WTC11 (cell line): ENCODE results near the gene GABBR2. TPM values are rescaled to one million over a fixed set of nuclear protein-coding genes. Genes with fewer than 3 reads are reported as not detected.

Experiments used
- ATAC-seq: fragments of 200-7000 bp; cut with Tn5 transposase; 2 replicates; pipeline ENCODE4 v1.10.0; 2021; ENCODE audit warnings: mild to moderate bottlenecking, moderate library complexity
- CTCF ChIA-PET: fragments of 300-600 bp; sonication (Branson Sonifier 250); formaldehyde crosslinking; loops from one replicate; lab custom pipeline; 2021; ENCODE audit warnings: antibody characterized with exemption; lab: Charles Lee
- POLR2A ChIA-PET: fragments of 350-600 bp; sonication (Branson Sonifier 250); formaldehyde crosslinking; loops from one replicate; lab custom pipeline; 2021; ENCODE audit warnings: antibody characterized with exemption; lab: Charles Lee
- DNase-seq: peaks from one replicate; pipeline ENCODE4 v3.0.0; 2021; ENCODE audit warnings: low spot score
- H3K27ac Mint-ChIP-seq: 2 replicates; pipeline ENCODE4 v1.8.0; 2021; ENCODE audit warnings: mixed read lengths
- H3K27me3 Mint-ChIP-seq: 2 replicates; pipeline ENCODE4 v1.8.0; 2021; ENCODE audit warnings: low read depth, mild to moderate bottlenecking, moderate library complexity, mixed read lengths
- H3K36me3 Mint-ChIP-seq: 2 replicates; pipeline ENCODE4 v1.8.0; 2021; ENCODE audit warnings: mixed read lengths
- H3K4me1 Mint-ChIP-seq: 2 replicates; pipeline ENCODE4 v1.8.0; 2022; ENCODE audit warnings: mixed read lengths
- H3K4me3 Mint-ChIP-seq: 2 replicates; pipeline ENCODE4 v1.8.0; 2021; ENCODE audit warnings: mild to moderate bottlenecking, moderate library complexity, mixed read lengths
- H3K9me3 Mint-ChIP-seq: 2 replicates; pipeline ENCODE4 v1.8.0; 2021; ENCODE audit warnings: mixed read lengths
- GABPB1 ChIP-seq: sonication (generic); formaldehyde crosslinking; IDR thresholded peaks from 2 replicates; pipeline ENCODE4 v1.8.1; 2023; ENCODE audit warnings: mild to moderate bottlenecking, missing genetic modification reagents
- GRHL2 ChIP-seq: fragments of 250-450 bp; sonication (Bioruptor Pico); IDR thresholded peaks from 2 replicates; pipeline ENCODE4 v1.8.0; 2022; ENCODE audit warnings: mild to moderate bottlenecking, moderate library complexity; ENCODE audit not compliant: insufficient replicate concordance, severe bottlenecking
- MYBL2 ChIP-seq: sonication (generic); formaldehyde crosslinking; IDR thresholded peaks from 2 replicates; pipeline ENCODE4 v1.8.1; 2023; ENCODE audit warnings: mild to moderate bottlenecking, moderate library complexity, missing genetic modification reagents
- NFYB ChIP-seq: sonication (generic); formaldehyde crosslinking; conservative IDR thresholded peaks from 2 replicates; pipeline ENCODE4 v1.8.0; 2022; ENCODE audit warnings: low read depth, missing genetic modification reagents
- SOX15 ChIP-seq: fragments of 250-450 bp; sonication (Bioruptor Pico); IDR thresholded peaks from 2 replicates; pipeline ENCODE4 v1.9.0; 2021; ENCODE audit warnings: mild to moderate bottlenecking
- TP53 ChIP-seq: sonication (generic); formaldehyde crosslinking; IDR thresholded peaks from 2 replicates; pipeline ENCODE4 v1.8.1; 2023; ENCODE audit warnings: mild to moderate bottlenecking, missing genetic modification reagents
- ZNF219 ChIP-seq: sonication (generic); formaldehyde crosslinking; IDR thresholded peaks from 2 replicates; pipeline ENCODE4 v1.8.0; 2023; ENCODE audit warnings: missing genetic modification reagents, mild to moderate bottlenecking, borderline replicate concordance
- total RNA-seq: library from RNA; stranded (reverse); gene quantifications from 3 replicates; pipeline ENCODE4 v1.2.3, GENCODE V29; 2021
- TF ChIP-seq, protein P1 (sequence below): sonication (generic); formaldehyde crosslinking; IDR thresholded peaks from 2 replicates; pipeline ENCODE4 v1.8.1; 2022; ENCODE audit warnings: missing genetic modification reagents, borderline replicate concordance
- TF ChIP-seq, protein P2 (sequence below): sonication (generic); formaldehyde crosslinking; IDR thresholded peaks from 2 replicates; pipeline ENCODE4 v1.8.1; 2023; ENCODE audit warnings: mild to moderate bottlenecking, missing genetic modification reagents, borderline replicate concordance
- TF ChIP-seq, protein P3 (sequence below): fragments of 250-450 bp; sonication (Bioruptor Pico); IDR thresholded peaks from 2 replicates; pipeline ENCODE4 v1.9.0; 2021; ENCODE audit warnings: mild to moderate bottlenecking
- TF ChIP-seq, protein P4 (sequence below): fragments of 250-450 bp; sonication (Bioruptor Pico); IDR thresholded peaks from 2 replicates; pipeline ENCODE4 v1.9.0; 2021; ENCODE audit warnings: mild to moderate bottlenecking, borderline replicate concordance
- TF ChIP-seq, protein P5 (sequence below): sonication (generic); formaldehyde crosslinking; IDR thresholded peaks from 2 replicates; pipeline ENCODE4 v1.8.0; 2023; ENCODE audit warnings: missing genetic modification reagents

The GABBR2 gene
- total RNA-seq, 1 experiment from 2014 or later = 0.92 TPM

- TF ChIP-seq, protein P1, sequence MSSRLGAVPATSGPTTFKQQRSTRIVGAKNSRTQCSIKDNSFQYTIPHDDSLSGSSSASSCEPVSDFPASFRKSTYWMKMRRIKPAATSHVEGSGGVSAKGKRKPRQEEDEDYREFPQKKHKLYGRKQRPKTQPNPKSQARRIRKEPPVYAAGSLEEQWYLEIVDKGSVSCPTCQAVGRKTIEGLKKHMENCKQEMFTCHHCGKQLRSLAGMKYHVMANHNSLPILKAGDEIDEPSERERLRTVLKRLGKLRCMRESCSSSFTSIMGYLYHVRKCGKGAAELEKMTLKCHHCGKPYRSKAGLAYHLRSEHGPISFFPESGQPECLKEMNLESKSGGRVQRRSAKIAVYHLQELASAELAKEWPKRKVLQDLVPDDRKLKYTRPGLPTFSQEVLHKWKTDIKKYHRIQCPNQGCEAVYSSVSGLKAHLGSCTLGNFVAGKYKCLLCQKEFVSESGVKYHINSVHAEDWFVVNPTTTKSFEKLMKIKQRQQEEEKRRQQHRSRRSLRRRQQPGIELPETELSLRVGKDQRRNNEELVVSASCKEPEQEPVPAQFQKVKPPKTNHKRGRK (CRISPR knock-in tag) = no peak
- TF ChIP-seq NFYB (CRISPR knock-in tag) = no peak
- no peak for TF ChIP-seq ZNF219 (CRISPR knock-in tag)
- no peak for TF ChIP-seq GRHL2 (CRISPR knock-in tag)
- TF ChIP-seq, protein P2, sequence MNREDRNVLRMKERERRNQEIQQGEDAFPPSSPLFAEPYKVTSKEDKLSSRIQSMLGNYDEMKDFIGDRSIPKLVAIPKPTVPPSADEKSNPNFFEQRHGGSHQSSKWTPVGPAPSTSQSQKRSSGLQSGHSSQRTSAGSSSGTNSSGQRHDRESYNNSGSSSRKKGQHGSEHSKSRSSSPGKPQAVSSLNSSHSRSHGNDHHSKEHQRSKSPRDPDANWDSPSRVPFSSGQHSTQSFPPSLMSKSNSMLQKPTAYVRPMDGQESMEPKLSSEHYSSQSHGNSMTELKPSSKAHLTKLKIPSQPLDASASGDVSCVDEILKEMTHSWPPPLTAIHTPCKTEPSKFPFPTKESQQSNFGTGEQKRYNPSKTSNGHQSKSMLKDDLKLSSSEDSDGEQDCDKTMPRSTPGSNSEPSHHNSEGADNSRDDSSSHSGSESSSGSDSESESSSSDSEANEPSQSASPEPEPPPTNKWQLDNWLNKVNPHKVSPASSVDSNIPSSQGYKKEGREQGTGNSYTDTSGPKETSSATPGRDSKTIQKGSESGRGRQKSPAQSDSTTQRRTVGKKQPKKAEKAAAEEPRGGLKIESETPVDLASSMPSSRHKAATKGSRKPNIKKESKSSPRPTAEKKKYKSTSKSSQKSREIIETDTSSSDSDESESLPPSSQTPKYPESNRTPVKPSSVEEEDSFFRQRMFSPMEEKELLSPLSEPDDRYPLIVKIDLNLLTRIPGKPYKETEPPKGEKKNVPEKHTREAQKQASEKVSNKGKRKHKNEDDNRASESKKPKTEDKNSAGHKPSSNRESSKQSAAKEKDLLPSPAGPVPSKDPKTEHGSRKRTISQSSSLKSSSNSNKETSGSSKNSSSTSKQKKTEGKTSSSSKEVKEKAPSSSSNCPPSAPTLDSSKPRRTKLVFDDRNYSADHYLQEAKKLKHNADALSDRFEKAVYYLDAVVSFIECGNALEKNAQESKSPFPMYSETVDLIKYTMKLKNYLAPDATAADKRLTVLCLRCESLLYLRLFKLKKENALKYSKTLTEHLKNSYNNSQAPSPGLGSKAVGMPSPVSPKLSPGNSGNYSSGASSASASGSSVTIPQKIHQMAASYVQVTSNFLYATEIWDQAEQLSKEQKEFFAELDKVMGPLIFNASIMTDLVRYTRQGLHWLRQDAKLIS (CRISPR knock-in tag) = no peak
- no peak for TF ChIP-seq GABPB1 (CRISPR knock-in tag)
- TF ChIP-seq TP53 (CRISPR knock-in tag) = no peak
- no peak for TF ChIP-seq SOX15 (CRISPR knock-in tag)
- TF ChIP-seq, protein P3, sequence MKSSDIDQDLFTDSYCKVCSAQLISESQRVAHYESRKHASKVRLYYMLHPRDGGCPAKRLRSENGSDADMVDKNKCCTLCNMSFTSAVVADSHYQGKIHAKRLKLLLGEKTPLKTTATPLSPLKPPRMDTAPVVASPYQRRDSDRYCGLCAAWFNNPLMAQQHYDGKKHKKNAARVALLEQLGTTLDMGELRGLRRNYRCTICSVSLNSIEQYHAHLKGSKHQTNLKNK (CRISPR knock-in tag) = no peak
- TF ChIP-seq, protein P4, sequence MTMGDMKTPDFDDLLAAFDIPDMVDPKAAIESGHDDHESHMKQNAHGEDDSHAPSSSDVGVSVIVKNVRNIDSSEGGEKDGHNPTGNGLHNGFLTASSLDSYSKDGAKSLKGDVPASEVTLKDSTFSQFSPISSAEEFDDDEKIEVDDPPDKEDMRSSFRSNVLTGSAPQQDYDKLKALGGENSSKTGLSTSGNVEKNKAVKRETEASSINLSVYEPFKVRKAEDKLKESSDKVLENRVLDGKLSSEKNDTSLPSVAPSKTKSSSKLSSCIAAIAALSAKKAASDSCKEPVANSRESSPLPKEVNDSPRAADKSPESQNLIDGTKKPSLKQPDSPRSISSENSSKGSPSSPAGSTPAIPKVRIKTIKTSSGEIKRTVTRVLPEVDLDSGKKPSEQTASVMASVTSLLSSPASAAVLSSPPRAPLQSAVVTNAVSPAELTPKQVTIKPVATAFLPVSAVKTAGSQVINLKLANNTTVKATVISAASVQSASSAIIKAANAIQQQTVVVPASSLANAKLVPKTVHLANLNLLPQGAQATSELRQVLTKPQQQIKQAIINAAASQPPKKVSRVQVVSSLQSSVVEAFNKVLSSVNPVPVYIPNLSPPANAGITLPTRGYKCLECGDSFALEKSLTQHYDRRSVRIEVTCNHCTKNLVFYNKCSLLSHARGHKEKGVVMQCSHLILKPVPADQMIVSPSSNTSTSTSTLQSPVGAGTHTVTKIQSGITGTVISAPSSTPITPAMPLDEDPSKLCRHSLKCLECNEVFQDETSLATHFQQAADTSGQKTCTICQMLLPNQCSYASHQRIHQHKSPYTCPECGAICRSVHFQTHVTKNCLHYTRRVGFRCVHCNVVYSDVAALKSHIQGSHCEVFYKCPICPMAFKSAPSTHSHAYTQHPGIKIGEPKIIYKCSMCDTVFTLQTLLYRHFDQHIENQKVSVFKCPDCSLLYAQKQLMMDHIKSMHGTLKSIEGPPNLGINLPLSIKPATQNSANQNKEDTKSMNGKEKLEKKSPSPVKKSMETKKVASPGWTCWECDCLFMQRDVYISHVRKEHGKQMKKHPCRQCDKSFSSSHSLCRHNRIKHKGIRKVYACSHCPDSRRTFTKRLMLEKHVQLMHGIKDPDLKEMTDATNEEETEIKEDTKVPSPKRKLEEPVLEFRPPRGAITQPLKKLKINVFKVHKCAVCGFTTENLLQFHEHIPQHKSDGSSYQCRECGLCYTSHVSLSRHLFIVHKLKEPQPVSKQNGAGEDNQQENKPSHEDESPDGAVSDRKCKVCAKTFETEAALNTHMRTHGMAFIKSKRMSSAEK (CRISPR knock-in tag) = no peak
- TF ChIP-seq MYBL2 (CRISPR knock-in tag) = no peak
- TF ChIP-seq, protein P5, sequence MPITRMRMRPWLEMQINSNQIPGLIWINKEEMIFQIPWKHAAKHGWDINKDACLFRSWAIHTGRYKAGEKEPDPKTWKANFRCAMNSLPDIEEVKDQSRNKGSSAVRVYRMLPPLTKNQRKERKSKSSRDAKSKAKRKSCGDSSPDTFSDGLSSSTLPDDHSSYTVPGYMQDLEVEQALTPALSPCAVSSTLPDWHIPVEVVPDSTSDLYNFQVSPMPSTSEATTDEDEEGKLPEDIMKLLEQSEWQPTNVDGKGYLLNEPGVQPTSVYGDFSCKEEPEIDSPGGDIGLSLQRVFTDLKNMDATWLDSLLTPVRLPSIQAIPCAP = no peak
- DNase-seq (no peak), ATAC-seq (no peak)
- Mint-ChIP-seq H3K4me3 (no peak overlapping the region), H3K9me3 (peaks cover 25% of the 10 kb centered on the region), H3K27ac (no peak overlapping the region), H3K4me1 (0 out of 2 replicates have a peak, but pooled peaks cover 3% of the 10 kb centered on the region), H3K27me3 (no peaks in the 10 kb centered on the region; the same call in 1 of the 2 replicates), H3K36me3 (peaks cover 5% of the 10 kb centered on the region)
- ChIA-PET POLR2A (interaction anchor here (0.6 to 1.0 kb wide), 2 partner anchors 12 to 484 kb away, joined by 3 read pairs; no protein-coding TSS in a partner anchor), CTCF (interaction anchor here (1.1 to 1.6 kb wide), 3 partner anchors 14 to 81 kb away, joined by 3 to 5 read pairs (median 4); no protein-coding TSS in a partner anchor)
These were observed 253.2 kb downstream of the GABBR2 start for GRCh38 chr9:98455256-98456155.
